Mucosa of stomach (tissue), 1 donor: ENCODE data around the gene B3GLCT.

ENCODE experiments used
- H3K27me3 ChIP-seq: one replicate; pipeline ENCODE4 v1.7.0; 2013; ENCODE audit warnings: mild to moderate bottlenecking, low read length; ENCODE audit not compliant: control insufficient read depth, insufficient read depth
- H3K36me3 ChIP-seq: one replicate; pipeline ENCODE4 v1.7.0; 2013; ENCODE audit warnings: low read length; ENCODE audit not compliant: control insufficient read depth, insufficient read depth
- H3K4me1 ChIP-seq: one replicate; pipeline ENCODE4 v1.7.0; 2013; ENCODE audit warnings: mild to moderate bottlenecking, low read length; ENCODE audit not compliant: control insufficient read depth, insufficient read depth
- H3K4me3 ChIP-seq: one replicate; pipeline ENCODE4 v1.7.0; 2013; ENCODE audit warnings: low read length
- H3K9ac ChIP-seq: one replicate; pipeline ENCODE4 v1.7.0; 2013; ENCODE audit warnings: mild to moderate bottlenecking, low read length, moderate library complexity
- H3K9me3 ChIP-seq: one replicate; pipeline ENCODE4 v1.7.0; 2013; ENCODE audit warnings: mild to moderate bottlenecking, low read length, moderate library complexity; ENCODE audit not compliant: control insufficient read depth
- donor health status: Pancreatic carcinoma.

The B3GLCT gene

DNA sequence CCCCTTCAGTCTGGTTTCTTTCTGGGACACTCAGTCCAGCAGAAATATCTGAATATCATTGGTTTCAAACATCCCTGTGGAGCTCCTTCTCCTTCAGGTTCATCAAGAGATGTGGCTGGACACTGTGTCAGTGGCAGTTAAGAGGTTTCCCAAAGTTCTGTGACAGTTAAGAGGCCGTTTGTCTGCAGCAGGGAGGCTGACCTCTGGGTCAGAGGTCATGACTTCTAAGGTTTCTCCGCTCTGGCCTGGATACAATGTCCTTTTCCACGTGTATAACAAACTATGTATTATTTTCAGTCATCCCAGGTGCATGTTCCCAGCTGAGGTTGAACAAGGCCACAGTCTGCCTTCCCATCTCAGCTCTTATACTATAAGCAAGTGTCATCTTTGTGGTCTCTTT, 174.9 kb downstream of the B3GLCT start:
- Histone ChIP-seq H3K9ac (no peak overlapping the region), H3K4me3 (no peak overlapping the region), H3K36me3 (no peaks in the 10 kb centered on the region), H3K27me3 (no peaks in the 10 kb centered on the region), H3K9me3 (no peaks in the 10 kb centered on the region), H3K4me1 (no peaks in the 10 kb centered on the region)

DNA sequence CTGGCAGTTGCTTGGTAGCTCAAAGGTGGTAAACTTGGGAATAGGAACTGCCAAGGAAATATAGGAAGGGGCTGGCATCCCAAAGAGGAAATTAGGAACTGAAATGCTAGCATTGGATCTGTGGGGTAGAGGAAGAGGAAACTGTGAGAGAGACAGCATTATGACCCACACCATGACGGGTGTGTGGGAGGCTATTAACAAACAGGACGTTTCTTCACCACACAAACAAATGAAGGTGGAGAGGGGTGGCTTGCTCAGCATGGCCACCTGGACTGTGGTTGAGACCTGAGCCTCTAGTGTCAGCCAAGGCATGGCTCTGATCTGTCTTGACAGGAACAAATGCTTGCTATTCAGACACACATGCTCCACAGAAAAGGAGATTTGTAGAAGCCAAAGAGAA, 178.2 kb downstream of the B3GLCT start:
- Histone ChIP-seq H3K4me3 (no peak overlapping the region), H3K27me3 (no peaks in the 10 kb centered on the region), H3K4me1 (no peaks in the 10 kb centered on the region), H3K9ac (no peak overlapping the region), H3K36me3 (no peaks in the 10 kb centered on the region), H3K9me3 (no peaks in the 10 kb centered on the region)

DNA sequence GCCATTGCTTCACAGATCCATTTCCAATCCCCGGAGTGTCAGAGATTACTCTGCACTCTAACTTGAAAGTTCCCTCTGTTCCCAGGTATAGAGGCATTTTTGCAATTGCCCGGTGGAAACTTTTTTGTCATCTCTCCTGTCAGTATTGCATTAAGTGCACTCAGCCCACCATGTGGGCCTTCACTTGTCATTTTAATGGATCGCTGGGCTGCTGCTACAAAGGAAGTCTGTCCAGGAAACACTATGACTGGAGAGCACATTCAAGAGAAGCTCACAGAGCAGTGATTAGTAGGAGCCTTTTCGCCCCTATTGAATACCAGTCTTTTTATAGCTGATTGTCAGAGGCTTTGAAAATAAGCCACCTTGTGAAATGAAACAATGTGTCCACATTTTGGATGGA, 180.9 kb downstream of the B3GLCT start:
- H3K27me3 ChIP-seq, result no peaks in the 10 kb centered on the region
- no peak overlapping the region for H3K4me3 ChIP-seq
- no peaks in the 10 kb centered on the region for H3K4me1 ChIP-seq
- no peaks in the 10 kb centered on the region for H3K9me3 ChIP-seq
- H3K9ac ChIP-seq, result no peak overlapping the region
- no peaks in the 10 kb centered on the region for H3K36me3 ChIP-seq
